Measurements from ENCODE around the gene WDR45B. TPM values are rescaled to one million over a fixed set of nuclear protein-coding genes. Genes with fewer than 3 reads are reported as not detected.
A peak's percentile ranks its signal among the peaks of the same experiment; 100 is the strongest.

WDR45B gene
- 167 and 171 TPM in 2 replicates for total RNA-seq (2014; rRNA removed; shearing (Covaris generic))

DNA sequence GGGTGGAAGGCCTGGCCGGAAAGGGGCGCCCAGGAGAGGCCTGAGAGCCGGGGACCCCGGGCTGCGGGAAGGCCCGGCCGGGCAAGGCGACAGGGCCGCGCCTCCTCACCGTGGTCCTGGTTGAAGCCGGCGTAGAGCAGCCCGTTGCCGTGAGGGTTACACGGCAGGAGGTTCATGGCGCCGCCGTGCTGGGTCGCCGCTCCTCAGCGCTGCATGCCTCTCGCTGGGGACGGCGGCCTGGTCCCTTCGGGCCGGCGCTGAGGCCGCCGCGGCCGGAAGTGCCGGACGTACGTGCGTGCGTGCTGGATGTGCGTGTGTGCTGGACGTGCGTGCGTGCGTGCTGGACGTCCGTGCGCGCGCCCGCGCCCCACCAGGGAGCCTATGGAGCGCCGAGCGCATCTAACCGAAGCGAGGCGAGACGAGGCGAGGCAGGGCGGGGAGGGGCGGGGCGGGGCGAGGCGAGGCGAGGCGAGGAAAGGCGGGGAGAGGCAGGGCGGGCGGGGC is at the start of gene WDR45B:
WDR45B (minus strand) TSS at position 280 of the 504 bp plus-strand sequence; CDS start at position 176, 104 bp downstream.
- Histone ChIP-seq H3K36me3 (peaks cover 20% of the 10 kb centered on the region), H3K9me3 (replicated peaks) (no peaks in the 10 kb centered on the region), H3K27me3 (no peaks in the 10 kb centered on the region), H3K4me1 (peaks cover 3% of the 10 kb centered on the region; the same call in 1 of the 2 replicates), H3K4me3 (peak within 1 kb of the TSS; percentile 93), H3K27ac (peak within 1 kb of the TSS; percentile 61)
- DNase-seq = peak; percentile 99

DNA sequence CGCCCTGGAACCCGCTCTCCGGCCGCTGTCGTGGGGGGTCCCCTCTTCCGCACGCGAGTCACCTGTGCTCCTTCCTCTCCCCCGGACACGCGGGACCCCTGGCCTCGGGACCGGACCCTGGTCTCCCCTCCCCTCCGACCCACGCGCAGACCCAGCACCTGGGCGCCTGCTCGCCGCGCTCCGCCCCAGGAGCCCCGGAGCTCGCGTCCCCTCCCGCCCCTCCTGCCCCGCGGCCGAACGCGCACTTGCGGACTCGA is 49.5 kb upstream of the WDR45B start:
- Histone ChIP-seq H3K4me1 (peaks cover 8% of the 10 kb centered on the region; the same call in 1 of the 2 replicates), H3K27ac (no peak overlapping the region), H3K9me3 (replicated peaks) (peaks cover 6% of the 10 kb centered on the region), H3K4me3 (peak overlapping the region; percentile 71), H3K27me3 (peaks cover 5% of the 10 kb centered on the region; the same call in 1 of the 2 replicates), H3K36me3 (no peaks in the 10 kb centered on the region)
- DNase-seq = no peak

DNA sequence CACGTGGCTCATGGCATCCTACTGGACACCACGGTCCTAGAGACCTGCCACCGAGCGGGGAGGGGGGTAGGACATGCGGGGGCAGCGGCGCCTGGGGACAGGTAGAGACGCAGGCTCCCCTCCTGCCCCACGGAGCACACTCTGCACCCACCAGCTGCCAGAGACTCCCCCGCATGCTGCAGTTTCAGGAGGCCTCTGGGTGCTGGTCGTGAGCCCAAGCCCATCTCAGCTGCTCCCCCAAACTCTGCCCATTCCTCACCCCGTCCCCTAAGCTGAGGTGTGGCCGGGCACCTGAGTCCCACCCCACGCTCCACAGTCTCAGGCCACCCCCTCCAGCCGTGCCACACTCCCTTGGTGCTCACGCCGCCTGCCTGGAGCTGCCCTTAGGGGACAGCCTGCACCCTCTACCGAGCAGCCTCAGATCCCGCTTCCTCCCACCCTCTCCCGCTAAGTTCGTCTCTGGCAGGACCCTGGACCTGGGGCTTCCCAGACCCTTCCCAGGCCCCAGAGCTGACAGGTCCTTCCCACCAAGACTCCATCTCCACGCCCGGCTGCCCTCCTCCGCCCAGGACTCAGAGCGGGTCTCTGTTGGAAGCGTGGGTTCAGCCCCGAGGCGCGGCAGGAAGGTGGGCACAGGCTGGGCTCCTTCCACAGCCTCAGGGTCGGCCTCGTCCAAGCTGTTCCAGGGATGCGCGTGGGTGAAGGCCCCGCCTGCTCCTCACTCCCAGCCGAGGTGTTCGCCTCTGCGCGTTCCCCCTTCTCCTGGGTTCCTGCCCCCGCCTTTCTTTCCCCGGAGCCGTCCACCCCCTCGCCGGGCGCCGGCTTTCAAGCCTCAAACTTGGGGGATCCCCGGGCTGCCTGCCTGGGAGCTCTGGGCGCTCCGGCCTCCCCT is 48.9 kb upstream of the WDR45B start:
- H3K36me3 ChIP-seq = no peaks in the 10 kb centered on the region
- no peak for DNase-seq
- H3K9me3 ChIP-seq (replicated peaks) = peaks cover 6% of the 10 kb centered on the region
- H3K27ac ChIP-seq = no peak overlapping the region
- peak overlapping the region; percentile 71 for H3K4me3 ChIP-seq
- no peaks in the 10 kb centered on the region for H3K27me3 ChIP-seq
- H3K4me1 ChIP-seq = peaks cover 2% of the 10 kb centered on the region; the same call in 1 of the 2 replicates

DNA sequence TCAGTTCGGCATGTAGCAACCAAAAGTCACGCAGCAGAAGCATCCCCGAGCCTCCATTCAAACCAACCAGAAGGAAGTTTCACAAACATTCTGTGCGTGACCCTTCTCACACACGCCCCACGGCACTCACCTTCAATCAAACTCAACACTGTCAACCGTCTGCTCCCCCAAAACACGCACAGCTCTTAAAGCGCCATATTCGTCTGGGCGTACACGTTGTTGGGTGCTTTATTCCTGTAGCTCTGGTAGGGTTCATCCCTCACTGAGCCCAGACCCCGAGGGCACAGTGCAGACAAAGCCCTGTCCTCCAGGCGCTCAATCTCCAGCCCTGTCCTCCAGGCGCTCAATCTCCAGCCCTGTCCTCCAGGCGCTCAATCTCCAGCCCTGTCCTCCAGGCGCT is 48.0 kb upstream of the WDR45B start:
- Histone ChIP-seq H3K36me3 (no peaks in the 10 kb centered on the region), H3K27me3 (no peaks in the 10 kb centered on the region), H3K27ac (no peak overlapping the region), H3K4me3 (no peak overlapping the region), H3K4me1 (no peaks in the 10 kb centered on the region), H3K9me3 (replicated peaks) (peaks cover 6% of the 10 kb centered on the region)
- DNase-seq = no peak

DNA sequence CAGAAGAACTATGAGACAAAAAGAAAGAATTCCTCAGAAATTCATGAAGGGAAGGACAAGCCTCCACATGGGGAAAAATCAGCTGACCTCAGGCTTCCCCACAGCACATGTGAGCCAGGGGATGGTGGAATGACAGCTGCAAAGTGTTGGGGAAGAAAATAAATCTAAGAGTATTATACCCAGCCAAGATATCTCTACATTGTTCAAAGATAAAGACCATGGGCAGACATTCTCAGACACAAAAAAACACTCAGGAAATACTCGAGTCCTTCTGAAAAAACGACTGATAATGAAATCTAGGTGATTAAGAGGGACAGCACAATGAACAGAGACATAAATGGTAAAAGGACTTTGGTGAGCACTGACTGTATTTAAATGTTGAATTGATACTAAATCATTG is 46.4 kb upstream of the WDR45B start:
- Histone ChIP-seq H3K4me1 (no peaks in the 10 kb centered on the region), H3K9me3 (replicated peaks) (peaks cover 6% of the 10 kb centered on the region), H3K27ac (no peak overlapping the region), H3K4me3 (no peak overlapping the region), H3K36me3 (no peaks in the 10 kb centered on the region), H3K27me3 (no peaks in the 10 kb centered on the region)
- no peak for DNase-seq

DNA sequence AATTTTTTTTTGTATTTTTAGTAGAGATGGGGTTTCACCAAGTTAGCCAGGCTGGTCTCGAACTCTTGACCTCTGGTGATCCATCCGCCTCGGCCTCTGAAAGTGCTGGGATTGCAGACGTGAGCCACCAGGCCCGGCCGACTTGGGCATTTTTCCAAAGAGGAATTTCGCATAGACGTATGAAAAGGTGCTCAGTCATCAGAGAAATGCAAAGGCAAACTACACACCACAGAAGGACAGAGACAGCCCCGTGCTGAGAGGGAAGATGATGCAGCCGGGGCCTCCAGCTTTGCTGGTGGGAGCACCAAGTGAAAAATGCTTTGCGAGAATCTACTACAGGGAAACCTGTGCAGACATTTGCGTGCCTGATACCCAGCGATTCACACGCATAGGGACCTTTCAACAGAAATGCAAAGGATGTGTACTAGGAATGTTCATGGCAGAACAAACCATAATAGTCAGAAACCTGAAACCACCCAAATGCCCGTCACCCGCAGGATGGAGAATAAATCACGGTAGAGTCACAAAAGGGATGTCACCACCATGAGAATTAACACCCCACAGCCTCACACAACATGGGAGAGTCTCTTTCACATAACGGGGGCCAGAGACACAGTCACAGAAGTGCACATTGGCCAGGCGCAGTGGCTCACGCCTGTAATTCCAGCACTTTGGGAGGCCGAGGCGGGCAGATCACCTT is 45.1 kb upstream of the WDR45B start:
- Histone ChIP-seq H3K27me3 (no peaks in the 10 kb centered on the region), H3K4me3 (no peak overlapping the region), H3K36me3 (no peaks in the 10 kb centered on the region), H3K27ac (no peak overlapping the region), H3K4me1 (no peaks in the 10 kb centered on the region), H3K9me3 (replicated peaks) (peaks cover 6% of the 10 kb centered on the region)
- DNase-seq = no peak

DNA sequence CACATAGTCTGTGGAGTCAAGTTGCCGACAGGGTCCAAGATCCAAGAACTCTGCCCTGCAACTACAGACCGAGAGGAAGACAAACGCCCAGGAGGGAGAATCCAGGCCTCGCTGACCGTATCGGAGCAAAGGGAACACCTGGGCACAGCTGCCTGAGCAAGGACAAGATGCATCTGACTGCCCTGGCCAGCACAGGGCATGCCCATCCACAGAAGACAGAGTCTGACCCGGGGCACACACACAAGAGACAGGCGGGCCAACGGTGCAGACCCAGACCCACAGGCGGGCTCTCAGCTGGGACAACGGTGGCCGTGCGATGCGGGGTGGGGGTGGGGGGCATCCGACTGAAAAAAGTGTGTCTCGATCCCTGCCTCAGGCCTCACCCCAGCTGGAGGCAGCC is 44.0 kb upstream of the WDR45B start:
- Histone ChIP-seq H3K4me1 (peaks cover 4% of the 10 kb centered on the region), H3K9me3 (replicated peaks) (peaks cover 6% of the 10 kb centered on the region), H3K27me3 (no peaks in the 10 kb centered on the region), H3K36me3 (no peaks in the 10 kb centered on the region), H3K27ac (no peak overlapping the region), H3K4me3 (no peak overlapping the region)
- DNase-seq = no peak

DNA sequence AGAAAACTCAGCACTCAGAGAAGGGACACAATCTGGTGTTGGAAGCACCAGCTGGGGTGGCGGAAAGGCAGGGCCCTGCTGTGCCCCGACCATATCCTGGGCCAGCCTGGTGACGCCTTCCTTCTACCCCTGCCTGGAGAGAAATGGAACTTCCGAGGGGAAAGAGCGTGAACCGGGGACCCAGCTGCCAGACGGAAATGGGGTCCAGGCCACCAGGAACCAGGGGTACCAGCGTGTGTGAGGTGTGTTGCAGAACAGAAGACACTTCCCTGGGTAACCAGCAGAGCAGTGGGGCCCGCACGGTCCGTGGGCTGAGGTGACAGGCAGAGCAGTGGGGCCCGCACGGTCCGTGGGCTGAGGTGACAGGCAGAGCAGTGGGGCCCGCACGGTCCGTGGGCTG is 43.5 kb upstream of the WDR45B start:
- no peak overlapping the region for H3K27ac ChIP-seq
- no peak for DNase-seq
- peaks cover 6% of the 10 kb centered on the region for H3K9me3 ChIP-seq (replicated peaks)
- peaks cover 10% of the 10 kb centered on the region for H3K4me1 ChIP-seq
- H3K27me3 ChIP-seq = no peaks in the 10 kb centered on the region
- no peaks in the 10 kb centered on the region for H3K36me3 ChIP-seq
- no peak overlapping the region for H3K4me3 ChIP-seq

DNA sequence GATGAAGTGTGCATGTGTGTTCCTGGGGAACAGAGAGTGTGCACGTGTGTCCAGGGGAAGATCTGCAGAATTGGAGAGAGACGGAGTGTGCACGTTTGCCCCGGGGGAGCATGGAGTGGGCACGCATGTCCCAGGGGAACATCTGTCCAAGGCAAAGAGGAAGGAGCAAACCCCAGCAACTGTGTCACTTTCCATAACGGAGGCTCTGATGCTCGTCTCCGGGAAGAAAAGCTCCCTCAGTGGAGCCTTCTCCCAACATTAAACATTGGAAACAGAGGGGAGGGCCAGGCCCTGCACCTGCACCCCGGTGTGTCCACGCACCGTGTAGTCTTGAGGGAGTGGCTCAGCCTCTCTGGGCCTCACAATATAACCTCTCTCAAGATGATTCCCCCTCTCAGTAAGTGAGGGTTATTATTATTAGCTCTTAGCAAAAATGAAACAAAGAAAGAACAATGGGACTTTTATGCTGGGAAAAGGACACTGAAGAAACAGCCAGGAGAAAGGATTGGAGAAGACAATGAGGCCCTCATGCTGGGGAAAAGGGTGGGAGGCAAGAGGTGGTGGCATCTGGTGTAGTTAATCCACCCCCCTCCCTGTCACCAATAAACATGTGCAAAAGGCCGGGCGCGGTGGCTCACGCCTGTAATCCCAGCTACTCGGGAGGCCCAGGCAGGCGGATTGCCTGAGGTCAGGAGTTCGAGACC is 42.7 kb upstream of the WDR45B start:
- Histone ChIP-seq H3K9me3 (replicated peaks) (peaks cover 6% of the 10 kb centered on the region), H3K36me3 (no peaks in the 10 kb centered on the region), H3K4me3 (no peak overlapping the region), H3K4me1 (peaks cover 11% of the 10 kb centered on the region), H3K27me3 (no peaks in the 10 kb centered on the region), H3K27ac (no peak overlapping the region)
- DNase-seq = no peak

DNA sequence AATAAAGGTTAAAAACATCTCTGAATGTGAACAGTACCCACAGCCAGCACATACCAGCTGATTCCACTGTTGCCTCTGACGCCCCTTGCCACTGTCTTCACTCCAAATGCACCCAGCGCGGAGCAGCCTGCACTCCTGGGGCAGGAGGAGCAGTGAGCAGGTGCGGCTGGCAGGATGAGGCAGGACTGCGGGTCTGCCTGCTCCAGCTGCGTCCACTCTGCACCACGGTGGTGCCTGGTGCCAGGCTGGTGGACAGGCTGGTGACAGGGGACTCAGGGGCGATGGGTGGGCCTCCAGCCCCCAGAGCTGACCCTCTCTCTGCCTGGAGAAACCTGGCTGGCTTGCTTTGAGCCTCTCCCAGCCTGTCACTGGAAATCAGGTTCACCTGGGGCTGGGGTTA is 40.8 kb upstream of the WDR45B start:
- Histone ChIP-seq H3K27me3 (no peaks in the 10 kb centered on the region), H3K4me1 (peaks cover 11% of the 10 kb centered on the region), H3K9me3 (replicated peaks) (no peaks in the 10 kb centered on the region; the same call in 1 of the 2 replicates), H3K4me3 (no peak overlapping the region), H3K27ac (no peak overlapping the region), H3K36me3 (no peaks in the 10 kb centered on the region)
- no peak for DNase-seq

DNA sequence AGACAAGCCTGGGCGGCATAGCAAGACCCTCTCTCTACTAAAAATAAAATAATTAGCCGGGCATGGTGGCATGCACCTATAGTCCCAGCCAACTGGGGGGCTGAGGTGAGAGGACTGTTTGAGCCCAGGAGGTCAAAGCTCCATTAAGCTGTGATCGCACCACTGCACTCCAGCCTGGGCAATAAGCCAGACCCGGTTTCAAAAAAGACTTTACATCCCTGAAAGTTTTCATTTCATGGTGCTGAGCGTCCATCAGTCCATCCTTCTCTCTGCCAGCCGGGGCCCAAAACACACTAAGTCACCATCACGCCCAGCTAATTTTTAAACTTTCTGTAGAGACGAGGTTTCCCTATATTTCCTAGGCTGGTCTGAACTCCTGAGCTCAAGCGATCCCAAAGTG is 39.6 kb upstream of the WDR45B start:
- no peak for DNase-seq
- no peaks in the 10 kb centered on the region for H3K27me3 ChIP-seq
- no peaks in the 10 kb centered on the region for H3K36me3 ChIP-seq
- H3K27ac ChIP-seq = no peak overlapping the region
- H3K4me1 ChIP-seq = peaks cover 11% of the 10 kb centered on the region
- H3K4me3 ChIP-seq = no peak overlapping the region
- no peaks in the 10 kb centered on the region for H3K9me3 ChIP-seq (replicated peaks)

DNA sequence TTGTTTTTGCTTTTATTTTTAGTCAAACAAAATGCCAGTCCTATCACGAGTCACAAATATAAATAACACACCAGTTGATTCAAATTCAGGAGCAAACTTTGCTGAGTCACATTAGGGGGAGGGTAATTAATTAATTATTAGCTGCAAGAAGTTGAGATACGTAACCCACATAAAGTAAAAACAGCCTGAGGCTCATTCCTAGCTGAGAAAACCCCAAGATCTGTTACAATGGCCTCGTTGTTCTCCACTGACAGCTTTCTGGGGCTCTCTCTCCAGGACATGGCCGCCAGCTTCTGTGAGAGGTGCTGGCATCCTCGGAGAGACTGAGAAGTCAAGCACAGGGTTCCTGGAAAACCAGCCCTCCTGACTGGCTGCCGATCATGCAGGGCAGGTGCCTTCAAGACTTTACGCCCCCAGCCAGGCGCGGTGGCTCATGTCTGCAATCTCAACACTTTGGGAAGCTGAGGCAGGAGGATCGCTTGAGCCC is 39.2 kb upstream of the WDR45B start:
- Histone ChIP-seq H3K36me3 (no peaks in the 10 kb centered on the region), H3K4me3 (no peak overlapping the region), H3K9me3 (replicated peaks) (no peaks in the 10 kb centered on the region), H3K27ac (no peak overlapping the region), H3K4me1 (peaks cover 11% of the 10 kb centered on the region), H3K27me3 (no peaks in the 10 kb centered on the region)
- peak; percentile 71 to 86 for DNase-seq

DNA sequence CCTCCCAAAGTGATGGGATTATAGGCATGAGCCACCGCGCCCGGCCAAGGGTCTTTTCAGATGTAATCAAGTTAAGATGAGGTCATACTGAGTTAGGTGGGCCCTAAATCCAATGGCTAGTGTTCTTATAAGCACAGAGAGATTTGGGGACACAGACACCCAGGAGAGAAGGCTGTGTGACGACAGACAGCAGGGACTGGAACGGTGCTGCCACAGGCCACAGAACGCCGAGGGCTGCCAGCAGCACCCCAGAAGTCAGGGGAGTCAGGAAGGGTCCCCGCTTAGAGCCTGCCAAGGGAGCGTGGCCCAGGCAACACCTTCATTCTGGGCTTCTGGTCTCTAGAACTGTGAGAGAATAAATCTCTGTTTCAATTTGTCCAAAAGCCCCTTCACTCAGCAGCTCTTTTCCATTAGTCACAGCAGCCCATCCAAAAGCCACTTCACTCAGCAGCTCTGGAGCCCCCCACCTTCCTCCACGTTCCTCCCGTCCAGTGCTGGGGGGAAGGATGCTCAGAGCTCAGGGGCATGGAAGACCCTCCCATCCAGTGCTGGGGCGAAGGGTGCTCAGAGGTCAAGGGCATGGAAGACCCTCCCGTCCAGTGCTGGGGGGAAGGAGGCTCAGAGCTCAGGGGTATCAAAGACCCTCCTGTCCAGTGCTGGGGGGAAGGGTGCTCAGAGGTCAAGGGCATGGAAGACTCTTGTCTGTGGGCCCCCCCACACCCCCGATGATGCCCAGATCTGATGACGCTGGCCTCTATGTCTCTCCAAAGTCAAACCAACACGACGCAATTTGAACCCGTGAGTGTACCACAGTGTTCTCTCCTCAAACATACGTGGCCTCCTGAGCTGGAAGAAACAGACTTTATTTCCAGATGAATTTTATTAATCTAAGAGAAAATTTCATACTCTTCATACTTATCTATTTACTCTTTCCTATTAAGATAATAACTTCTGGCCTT is 38.4 kb upstream of the WDR45B start:
- Histone ChIP-seq H3K36me3 (no peaks in the 10 kb centered on the region), H3K27ac (no peak overlapping the region), H3K4me3 (no peak overlapping the region), H3K27me3 (no peaks in the 10 kb centered on the region), H3K4me1 (peaks cover 11% of the 10 kb centered on the region), H3K9me3 (replicated peaks) (0 out of 2 replicates have a peak, but pooled peaks cover 2% of the 10 kb centered on the region)
- no peak for DNase-seq

DNA sequence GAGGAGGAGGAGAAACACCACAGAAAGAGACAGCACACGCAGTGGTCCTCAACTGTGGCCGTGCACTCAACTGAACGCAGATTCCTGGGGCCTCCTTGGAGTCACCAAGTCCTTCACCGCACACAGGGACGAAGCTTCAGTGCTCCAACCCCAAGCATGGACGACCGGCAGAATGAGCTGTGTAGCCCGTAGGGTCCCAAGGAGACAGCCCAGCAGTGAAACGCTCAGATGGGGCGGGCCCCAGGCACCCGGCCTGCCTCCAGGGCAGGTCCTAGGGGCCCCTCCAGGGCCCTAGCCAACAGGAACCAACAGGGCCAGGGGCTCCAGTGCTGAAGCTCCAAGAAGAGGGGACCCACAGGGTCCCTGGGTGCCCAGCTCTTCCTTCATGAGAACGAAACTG is 37.0 kb upstream of the WDR45B start:
- Histone ChIP-seq H3K9me3 (replicated peaks) (0 out of 2 replicates have a peak, but pooled peaks cover 8% of the 10 kb centered on the region), H3K27me3 (no peaks in the 10 kb centered on the region), H3K36me3 (no peaks in the 10 kb centered on the region), H3K27ac (no peak overlapping the region), H3K4me1 (peaks cover 11% of the 10 kb centered on the region), H3K4me3 (no peak overlapping the region)
- DNase-seq = no peak

Data from SJCRH30 (cell line).